Activated naive CD4-positive, alpha-beta T cell treated with anti-CD3 and anti-CD28 coated beads for 36 hours (primary cell): Measurements from ENCODE around the gene EAPP. TPM values are rescaled to one million over a fixed set of nuclear protein-coding genes. Genes with fewer than 3 reads are reported as not detected.
A peak's percentile ranks its signal among the peaks of the same experiment; 100 is the strongest.
"Not testable (repeated sequence)": the region's sequence is repeated elsewhere in the genome, so short reads cannot be mapped to it uniquely, and the experiment has no call there.

Experiments
- CTCF ChIA-PET: fragments of 350-600 bp; sonication (Branson Sonifier 250); formaldehyde crosslinking; loops from one replicate; lab custom pipeline; 2021; ENCODE audit warnings: antibody characterized with exemption; lab: Charles Lee
- DNase-seq: peaks from one replicate; pipeline ENCODE4 v3.0.0-alpha.2; 2020
- H3K27ac Mint-ChIP-seq: one replicate; pipeline ENCODE4 v1.8.0; 2021; ENCODE audit warnings: mild to moderate bottlenecking, mixed read lengths
- H3K27me3 Mint-ChIP-seq: one replicate; pipeline ENCODE4 v1.8.0; 2021; ENCODE audit warnings: low read depth, mixed read lengths
- H3K36me3 Mint-ChIP-seq: one replicate; pipeline ENCODE4 v1.8.0; 2021; ENCODE audit warnings: low read depth, mixed read lengths
- H3K4me1 Mint-ChIP-seq: one replicate; pipeline ENCODE4 v1.8.0; 2021; ENCODE audit warnings: low read depth, mixed read lengths
- H3K4me3 Mint-ChIP-seq: one replicate; pipeline ENCODE4 v1.8.0; 2021; ENCODE audit warnings: mild to moderate bottlenecking, moderate library complexity, mixed read lengths
- H3K9me3 Mint-ChIP-seq: one replicate; pipeline ENCODE4 v1.8.0; 2021; ENCODE audit warnings: mixed read lengths
- intact Hi-C: fragments of 100-400 bp; cut with micrococcal nuclease; formaldehyde crosslinking; loops from one replicate; pipeline ENCODE4 v1.15.1; 2023
- total RNA-seq, 2 experiments: library from RNA; stranded (reverse); gene quantifications; one replicate each; pipeline ENCODE4 v1.2.3, GENCODE V29; 2021

The EAPP gene
- total RNA-seq, 2 experiments from 2014 or later: 34.0 to 35.4 TPM

- Mint-ChIP-seq H3K9me3 (no peaks in the 10 kb centered on the region), H3K27me3 (no peaks in the 10 kb centered on the region), H3K4me3 (no peak overlapping the region), H3K4me1 (no peaks in the 10 kb centered on the region), H3K36me3 (peaks cover 25% of the 10 kb centered on the region), H3K27ac (peak overlapping the region; percentile 54)
- intact Hi-C loops: no loop called here
- no peak for DNase-seq
- CTCF ChIA-PET: interaction anchor here (0.6 kb wide), 1 partner anchor 9 kb away, joined by 4 read pairs; no protein-coding TSS in a partner anchor
Observed at GRCh38 chr14:34527591-34527990, 11.9 kb downstream of the EAPP start.

- H3K36me3 Mint-ChIP-seq: peaks cover 34% of the 10 kb centered on the region
- not testable (repeated sequence) for H3K27ac Mint-ChIP-seq
Observed at GRCh38 chr14:34524216-34524615, 15.3 kb downstream of the EAPP start.

DNA sequence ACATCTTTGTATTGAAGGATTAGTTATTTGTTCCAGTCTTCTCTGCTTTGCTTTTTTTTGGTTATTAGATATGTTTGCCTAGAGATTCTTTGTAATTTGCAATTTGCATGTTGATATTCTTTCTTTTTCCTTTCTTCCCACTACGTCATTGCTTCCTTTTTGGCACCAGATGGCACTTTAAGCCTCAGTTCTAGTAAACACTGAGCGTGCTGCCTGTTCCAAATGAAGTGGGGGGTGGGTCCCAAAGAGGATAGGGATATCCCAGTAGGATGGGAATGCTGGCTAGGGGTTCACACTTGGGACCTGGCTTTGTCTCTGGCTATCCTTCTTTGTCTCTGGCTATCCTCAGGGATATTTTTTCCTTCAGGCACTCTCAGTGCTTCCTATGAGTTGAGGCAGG is 17.0 kb downstream of the EAPP start:
- DNase-seq: no peak
- Mint-ChIP-seq H3K27me3 (no peaks in the 10 kb centered on the region), H3K36me3 (peaks cover 44% of the 10 kb centered on the region), H3K9me3 (no peaks in the 10 kb centered on the region), H3K27ac (peak overlapping the region; percentile 11), H3K4me1 (no peaks in the 10 kb centered on the region), H3K4me3 (no peak overlapping the region)
- intact Hi-C loops: no loop called here
- CTCF ChIA-PET: interaction anchor here (2.1 kb wide), 1 partner anchor 191 kb away, joined by 4 read pairs; no protein-coding TSS in a partner anchor

More at GRCh38 chr14:34524216-34524615, 15.3 kb downstream of the EAPP start:
- H3K4me1 Mint-ChIP-seq, H3K4me3 Mint-ChIP-seq, H3K27me3 Mint-ChIP-seq, intact Hi-C loops, DNase-seq, H3K9me3 Mint-ChIP-seq: not testable (repeated sequence)
- CTCF ChIA-PET: interaction anchor here (2.1 kb wide), 1 partner anchor 193 kb away, joined by 4 read pairs; no protein-coding TSS in a partner anchor

DNA sequence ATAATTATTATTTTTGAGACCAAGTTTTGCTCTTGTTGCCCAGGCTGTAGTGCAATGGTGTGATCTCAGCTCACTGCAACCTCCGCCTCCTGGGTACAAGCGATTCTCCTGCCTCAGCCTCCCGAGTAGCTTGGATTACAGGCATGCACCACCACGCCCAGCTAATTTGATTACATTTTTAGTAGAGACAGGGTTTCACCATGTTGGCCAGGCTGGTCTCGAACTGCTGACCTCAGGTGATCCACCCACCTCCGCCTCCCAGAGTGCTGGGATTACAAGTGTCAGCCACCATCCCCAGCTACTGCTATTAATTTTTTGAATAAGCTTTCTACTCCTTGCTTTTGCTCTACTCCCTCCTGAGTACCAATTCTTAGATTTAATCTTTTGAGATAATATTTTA is 18.4 kb downstream of the EAPP start:
- H3K27ac Mint-ChIP-seq, H3K4me3 Mint-ChIP-seq, H3K4me1 Mint-ChIP-seq, H3K27me3 Mint-ChIP-seq, intact Hi-C loops, H3K9me3 Mint-ChIP-seq, DNase-seq: not testable (repeated sequence)
- CTCF ChIA-PET: interaction anchor here (0.7 kb wide), 1 partner anchor 16 kb away, joined by 3 read pairs; no protein-coding TSS in a partner anchor
- H3K36me3 Mint-ChIP-seq: peaks cover 51% of the 10 kb centered on the region

DNA sequence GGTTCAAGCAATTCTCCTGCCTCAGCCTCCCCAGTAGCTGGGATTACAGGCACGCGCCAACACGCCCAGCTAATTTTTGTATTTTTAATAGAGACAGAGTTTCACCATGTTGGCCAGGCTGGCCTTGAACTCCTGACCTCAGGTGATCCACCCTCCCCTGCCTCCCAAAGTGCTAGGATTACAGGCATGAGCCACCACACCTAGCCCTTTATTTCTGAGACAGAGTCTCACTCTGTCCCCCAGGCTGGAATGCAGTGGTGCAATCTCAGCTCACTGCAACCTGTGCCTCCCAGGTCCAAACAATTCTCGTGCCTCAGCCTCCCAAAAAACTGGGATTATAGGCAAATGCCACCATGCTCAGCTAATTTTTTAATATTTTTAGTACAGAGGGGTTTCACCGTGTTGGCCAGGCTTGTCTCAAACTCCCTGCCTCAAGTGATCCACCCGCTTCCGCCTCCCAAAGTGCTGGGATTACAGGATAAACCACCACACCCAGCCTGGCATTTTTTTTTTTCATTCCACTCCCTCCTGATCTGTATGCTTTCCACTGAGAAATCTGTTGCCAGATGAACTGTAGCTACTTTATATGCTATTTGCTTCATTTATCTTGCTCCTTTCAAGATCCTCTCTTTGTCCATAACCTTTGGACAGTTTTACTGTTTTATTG is 19.1 kb downstream of the EAPP start:
- intact Hi-C loops, H3K27me3 Mint-ChIP-seq, CTCF ChIA-PET, H3K4me1 Mint-ChIP-seq, DNase-seq, H3K9me3 Mint-ChIP-seq, H3K4me3 Mint-ChIP-seq: not testable (repeated sequence)
- H3K27ac Mint-ChIP-seq: peak overlapping the region; percentile 59
- H3K36me3 Mint-ChIP-seq: peaks cover 55% of the 10 kb centered on the region

DNA sequence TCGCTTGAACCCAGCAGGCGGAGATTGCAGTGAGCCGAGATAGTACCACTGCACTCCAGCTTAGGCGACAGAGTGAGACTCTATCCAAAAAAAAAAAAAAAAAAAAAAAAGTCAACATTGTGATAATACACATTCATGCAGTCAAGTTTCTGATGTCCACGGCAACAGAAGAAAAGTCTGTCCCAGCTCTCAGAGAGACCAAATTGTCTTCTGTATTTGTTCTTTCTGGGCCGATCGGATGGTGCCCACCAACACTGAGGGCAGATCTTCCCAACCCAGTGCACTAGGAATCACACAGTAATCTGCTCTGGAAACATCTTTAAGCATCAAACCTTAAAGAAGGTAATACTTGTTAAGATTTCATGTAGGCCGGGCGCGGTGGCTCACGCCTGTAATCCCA is 31.6 kb downstream of the EAPP start:
- H3K9me3 Mint-ChIP-seq: no peaks in the 10 kb centered on the region
- CTCF ChIA-PET: interaction anchor here (0.6 to 0.7 kb wide), 2 partner anchors 176 to 424 kb away, joined by 3 to 4 read pairs; no protein-coding TSS in a partner anchor
- DNase-seq: no peak
- intact Hi-C loops: no loop called here
- H3K36me3 Mint-ChIP-seq: no peaks in the 10 kb centered on the region
- no peaks in the 10 kb centered on the region for H3K4me1 Mint-ChIP-seq
- no peak overlapping the region for H3K4me3 Mint-ChIP-seq
- no peaks in the 10 kb centered on the region for H3K27me3 Mint-ChIP-seq
- no peak overlapping the region for H3K27ac Mint-ChIP-seq

- no peak for DNase-seq
- no peaks in the 10 kb centered on the region for H3K4me1 Mint-ChIP-seq
- H3K36me3 Mint-ChIP-seq: no peaks in the 10 kb centered on the region
- intact Hi-C loops: no loop called here
- H3K27ac Mint-ChIP-seq: no peak overlapping the region
- H3K4me3 Mint-ChIP-seq: no peak overlapping the region
- CTCF ChIA-PET: interaction anchor here (0.6 kb wide), 1 partner anchor 423 kb away, joined by 3 read pairs; no protein-coding TSS in a partner anchor
- no peaks in the 10 kb centered on the region for H3K27me3 Mint-ChIP-seq
- no peaks in the 10 kb centered on the region for H3K9me3 Mint-ChIP-seq
Observed at GRCh38 chr14:34507459-34507858, 32.0 kb downstream of the EAPP start.

DNA sequence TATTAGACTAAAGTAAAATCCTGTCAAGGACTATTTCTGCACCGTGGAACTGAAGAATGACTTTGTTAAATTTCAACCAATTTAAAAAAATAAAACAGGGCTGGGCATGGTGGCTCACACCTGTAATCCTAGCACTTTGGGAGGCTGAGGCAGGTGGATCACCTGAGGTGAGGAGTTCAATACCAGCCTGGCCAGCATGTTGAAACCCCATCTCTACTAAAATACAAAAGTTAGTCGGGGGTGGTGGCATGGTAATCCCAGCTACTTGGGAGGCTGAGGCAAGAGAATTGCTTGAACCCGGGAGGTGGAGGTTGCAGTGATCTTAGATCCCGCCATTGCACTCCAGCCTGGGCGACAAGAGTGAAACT is 34.4 kb downstream of the EAPP start:
- intact Hi-C loops, H3K4me3 Mint-ChIP-seq, H3K36me3 Mint-ChIP-seq, H3K27me3 Mint-ChIP-seq, H3K4me1 Mint-ChIP-seq, H3K9me3 Mint-ChIP-seq, DNase-seq, CTCF ChIA-PET, H3K27ac Mint-ChIP-seq: not testable (repeated sequence)

- H3K27me3 Mint-ChIP-seq, H3K27ac Mint-ChIP-seq, H3K9me3 Mint-ChIP-seq, H3K4me3 Mint-ChIP-seq, CTCF ChIA-PET, intact Hi-C loops, H3K36me3 Mint-ChIP-seq, H3K4me1 Mint-ChIP-seq, DNase-seq: not testable (repeated sequence)
Observed at GRCh38 chr14:34504027-34504426, 35.5 kb downstream of the EAPP start.

GRCh38 chr14:34502545-34503225 is 36.8 kb downstream of the EAPP start:
- CTCF ChIA-PET: no interaction called here
- Mint-ChIP-seq H3K4me3 (no peak overlapping the region), H3K4me1 (no peaks in the 10 kb centered on the region), H3K36me3 (no peaks in the 10 kb centered on the region), H3K27ac (no peak overlapping the region), H3K27me3 (no peaks in the 10 kb centered on the region), H3K9me3 (no peaks in the 10 kb centered on the region)
- intact Hi-C loops: no loop called here
- no peak for DNase-seq

- Mint-ChIP-seq H3K27ac (no peak overlapping the region), H3K27me3 (no peaks in the 10 kb centered on the region), H3K36me3 (no peaks in the 10 kb centered on the region), H3K4me3 (no peak overlapping the region), H3K4me1 (no peaks in the 10 kb centered on the region), H3K9me3 (no peaks in the 10 kb centered on the region)
- CTCF ChIA-PET: no interaction called here
- no peak for DNase-seq
- intact Hi-C loops: no loop called here
Observed at GRCh38 chr14:34502001-34502400, 37.5 kb downstream of the EAPP start.

GRCh38 chr14:34501004-34501580 is 38.4 kb downstream of the EAPP start:
- Mint-ChIP-seq H3K4me3 (no peak overlapping the region), H3K27ac (no peak overlapping the region), H3K36me3 (no peaks in the 10 kb centered on the region), H3K4me1 (no peaks in the 10 kb centered on the region), H3K9me3 (no peaks in the 10 kb centered on the region), H3K27me3 (no peaks in the 10 kb centered on the region)
- CTCF ChIA-PET: interaction anchor here (0.7 kb wide), 1 partner anchor 17 kb away, joined by 3 read pairs; no protein-coding TSS in a partner anchor
- intact Hi-C loops: no loop called here
- no peak for DNase-seq
